Measurements from ENCODE around the gene CADPS.

The CADPS gene

GRCh38 chr3:62705721-62706120 lies 169.5 kb downstream of the CADPS start:
- no peak overlapping the region for H3K4me3 ChIP-seq (ENCODE audit: low read length, poor library complexity, severe bottlenecking)
- no peaks in the 10 kb centered on the region for H3K27me3 ChIP-seq (ENCODE audit: insufficient read depth, low read length, poor library complexity, severe bottlenecking)
- no peaks in the 10 kb centered on the region for H3K36me3 ChIP-seq (ENCODE audit: insufficient read depth, low read length)
- H3K79me2 ChIP-seq (ENCODE audit: insufficient read depth, low read length), result no peaks in the 10 kb centered on the region
- TF ChIP-seq EZH2phosphoT487 (IDR thresholded peaks at IDR 0.05; ENCODE audit: borderline replicate concordance), result no peak
- TF ChIP-seq CTCF (conservative IDR thresholded peaks at IDR 0.05; ENCODE audit: low read length), result no peak
- H3F3A ChIP-seq (ENCODE audit: low read depth), result no peaks in the 10 kb centered on the region
- H3K9me2 ChIP-seq (replicated peaks; ENCODE audit: low read depth, low read length), result no peaks in the 10 kb centered on the region
- H3K4me2 ChIP-seq (ENCODE audit: low read depth, low read length, poor library complexity, severe bottlenecking), result no peak overlapping the region
- no peaks in the 10 kb centered on the region for H4K20me1 ChIP-seq (ENCODE audit: insufficient read depth, low read length, poor library complexity, severe bottlenecking)
- no peak overlapping the region for H3K9ac ChIP-seq (ENCODE audit: low read depth, low read length, poor library complexity, severe bottlenecking)
- H2AFZ ChIP-seq (ENCODE audit: low read length), result no peak overlapping the region
- no peaks in the 10 kb centered on the region for H3K9me3 ChIP-seq (ENCODE audit: insufficient read depth, low read depth, low read length)
- no peaks in the 10 kb centered on the region for H3K4me1 ChIP-seq (ENCODE audit: insufficient read depth, low read length, poor library complexity, severe bottlenecking)

- no peaks in the 10 kb centered on the region for H3F3A ChIP-seq (ENCODE audit: low read depth)
- H3K9me2 ChIP-seq (replicated peaks; ENCODE audit: low read depth, low read length), result no peaks in the 10 kb centered on the region
- H3K79me2 ChIP-seq (ENCODE audit: insufficient read depth, low read length), result no peaks in the 10 kb centered on the region
- no peaks in the 10 kb centered on the region for H3K9me3 ChIP-seq (ENCODE audit: insufficient read depth, low read depth, low read length)
- no peak overlapping the region for H3K9ac ChIP-seq (ENCODE audit: low read depth, low read length, poor library complexity, severe bottlenecking)
- H3K27me3 ChIP-seq (ENCODE audit: insufficient read depth, low read length, poor library complexity, severe bottlenecking), result no peaks in the 10 kb centered on the region
- H3K4me2 ChIP-seq (ENCODE audit: low read depth, low read length, poor library complexity, severe bottlenecking), result no peak overlapping the region
- no peak overlapping the region for H3K4me3 ChIP-seq (ENCODE audit: low read length, poor library complexity, severe bottlenecking)
- H3K4me1 ChIP-seq (ENCODE audit: insufficient read depth, low read length, poor library complexity, severe bottlenecking), result no peaks in the 10 kb centered on the region
- H3K36me3 ChIP-seq (ENCODE audit: insufficient read depth, low read length), result no peaks in the 10 kb centered on the region
- TF ChIP-seq EZH2phosphoT487 (IDR thresholded peaks at IDR 0.05; ENCODE audit: borderline replicate concordance), result no peak
- TF ChIP-seq CTCF (conservative IDR thresholded peaks at IDR 0.05; ENCODE audit: low read length), result no peak
- H2AFZ ChIP-seq (ENCODE audit: low read length), result no peak overlapping the region
- H4K20me1 ChIP-seq (ENCODE audit: insufficient read depth, low read length, poor library complexity, severe bottlenecking), result no peaks in the 10 kb centered on the region
Observed at GRCh38 chr3:62703451-62704167, 171.6 kb downstream of the CADPS start.

GRCh38 chr3:62700357-62700756 lies 174.9 kb downstream of the CADPS start:
- H3F3A ChIP-seq (ENCODE audit: low read depth), result no peaks in the 10 kb centered on the region
- no peak for TF ChIP-seq CTCF (conservative IDR thresholded peaks at IDR 0.05; ENCODE audit: low read length)
- no peak for TF ChIP-seq EZH2phosphoT487 (IDR thresholded peaks at IDR 0.05; ENCODE audit: borderline replicate concordance)
- no peak overlapping the region for H3K4me2 ChIP-seq (ENCODE audit: low read depth, low read length, poor library complexity, severe bottlenecking)

More at GRCh38 chr3:62700357-62700756, 174.9 kb downstream of the CADPS start:
- Histone ChIP-seq H3K4me3 (ENCODE audit: low read length, poor library complexity, severe bottlenecking) (no peak overlapping the region), H3K27me3 (ENCODE audit: insufficient read depth, low read length, poor library complexity, severe bottlenecking) (no peaks in the 10 kb centered on the region), H2AFZ (ENCODE audit: low read length) (no peak overlapping the region), H3K79me2 (ENCODE audit: insufficient read depth, low read length) (no peaks in the 10 kb centered on the region), H3K9me2 (replicated peaks; ENCODE audit: low read depth, low read length) (no peaks in the 10 kb centered on the region), H4K20me1 (ENCODE audit: insufficient read depth, low read length, poor library complexity, severe bottlenecking) (no peaks in the 10 kb centered on the region), H3K9ac (ENCODE audit: low read depth, low read length, poor library complexity, severe bottlenecking) (no peak overlapping the region), H3K4me1 (ENCODE audit: insufficient read depth, low read length, poor library complexity, severe bottlenecking) (no peaks in the 10 kb centered on the region), H3K9me3 (ENCODE audit: insufficient read depth, low read depth, low read length) (no peaks in the 10 kb centered on the region), H3K36me3 (ENCODE audit: insufficient read depth, low read length) (no peaks in the 10 kb centered on the region)

Data from Loucy (cell line).